ENCODE measurements around the gene EGFL8.

EGFL8 gene

DNA sequence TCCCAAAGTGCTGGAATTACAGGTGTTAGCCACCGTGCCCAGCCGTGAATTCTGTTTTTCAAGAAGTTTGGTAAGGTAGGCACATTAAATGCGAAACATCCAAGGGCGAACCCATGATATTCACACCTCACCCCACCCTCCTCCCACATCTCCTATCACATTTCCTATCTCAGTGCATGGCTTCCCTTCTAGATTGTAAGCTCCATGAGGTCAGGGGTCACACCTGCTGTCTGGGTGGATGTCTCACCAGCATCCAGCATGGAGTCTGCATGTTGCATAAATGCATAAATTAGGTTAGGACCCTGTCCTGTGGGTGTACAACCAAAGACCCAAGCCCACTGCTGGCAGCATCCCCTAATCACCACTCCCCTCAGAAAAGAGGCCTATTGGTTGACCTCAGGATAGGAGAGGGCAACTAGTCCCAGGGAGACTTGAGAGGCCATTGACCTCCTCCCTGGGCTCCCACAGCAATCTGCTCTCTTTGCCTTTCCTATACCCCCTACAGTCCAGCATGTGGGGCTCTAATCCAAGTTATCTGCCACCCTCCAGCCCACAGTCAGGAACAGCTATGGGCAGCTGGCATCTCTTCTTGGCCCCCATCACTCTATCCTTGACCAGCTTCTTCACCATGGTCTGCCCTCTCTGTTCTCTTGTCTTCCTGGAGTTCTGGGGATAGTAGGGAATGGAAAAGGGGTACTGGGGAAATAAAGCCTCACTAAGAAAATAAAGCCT lies 16.8 kb upstream of the EGFL8 start:
- H3K27me3 ChIP-seq (ENCODE audit: control insufficient read depth, insufficient read depth, low read length): peaks cover 28% of the 10 kb centered on the region
- H3K9ac ChIP-seq (ENCODE audit: low read length): no peak overlapping the region
- no peak overlapping the region for H3K27ac ChIP-seq (ENCODE audit: low read length)
- H3K4me3 ChIP-seq (ENCODE audit: low read length): no peak overlapping the region
- H3K9me3 ChIP-seq (ENCODE audit: control insufficient read depth, low read depth, low read length): no peaks in the 10 kb centered on the region
- no peaks in the 10 kb centered on the region for H3K36me3 ChIP-seq (ENCODE audit: control insufficient read depth, low read depth, low read length)
- peaks cover 18% of the 10 kb centered on the region for H3K4me1 ChIP-seq (ENCODE audit: control insufficient read depth, low read depth, low read length)

DNA sequence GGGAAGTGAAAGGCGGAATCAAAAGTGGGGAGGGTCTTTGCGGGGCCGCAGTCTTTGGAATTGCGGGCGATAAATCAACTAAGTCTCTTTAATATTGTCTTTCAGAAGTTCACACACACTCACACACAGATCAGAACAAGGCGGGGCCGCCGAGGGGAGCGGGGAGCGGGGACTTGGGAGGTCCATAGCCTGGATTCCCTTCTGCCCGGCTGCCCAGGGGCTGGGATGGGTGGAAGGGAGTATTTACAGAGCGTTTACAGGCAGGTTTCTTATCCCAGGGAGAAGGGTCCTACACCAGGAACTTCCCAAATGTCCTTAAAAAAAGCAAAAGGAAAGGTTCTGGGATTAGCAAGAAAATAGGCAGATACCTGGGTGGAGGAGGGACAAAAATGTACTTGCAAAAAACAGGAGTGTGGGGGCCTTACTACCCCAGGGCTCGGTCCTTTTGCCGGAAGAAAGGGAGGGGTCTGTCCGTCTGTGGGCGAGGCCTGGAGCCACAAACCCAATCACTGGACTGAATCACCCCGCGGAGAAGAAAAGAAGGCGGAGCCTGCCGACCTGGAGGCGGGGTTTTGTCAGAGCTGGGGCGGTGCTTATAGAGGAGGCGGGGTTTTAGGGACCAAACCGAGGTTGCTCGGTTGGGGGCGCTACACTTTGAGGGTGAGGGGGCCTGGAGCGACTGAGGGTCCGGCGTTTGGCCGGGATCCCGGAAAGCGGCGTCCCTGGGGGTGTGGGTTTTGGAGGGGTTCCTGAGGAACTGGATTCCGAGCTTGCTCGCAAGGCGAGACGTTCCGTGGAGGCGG lies 15.9 kb upstream of the EGFL8 start:
- Histone ChIP-seq H3K36me3 (ENCODE audit: control insufficient read depth, low read depth, low read length) (no peaks in the 10 kb centered on the region), H3K27me3 (ENCODE audit: control insufficient read depth, insufficient read depth, low read length) (peaks cover 35% of the 10 kb centered on the region), H3K9me3 (ENCODE audit: control insufficient read depth, low read depth, low read length) (no peaks in the 10 kb centered on the region), H3K27ac (ENCODE audit: low read length) (no peak overlapping the region), H3K4me3 (ENCODE audit: low read length) (no peak overlapping the region), H3K4me1 (ENCODE audit: control insufficient read depth, low read depth, low read length) (peaks cover 24% of the 10 kb centered on the region), H3K9ac (ENCODE audit: low read length) (no peak overlapping the region)

DNA sequence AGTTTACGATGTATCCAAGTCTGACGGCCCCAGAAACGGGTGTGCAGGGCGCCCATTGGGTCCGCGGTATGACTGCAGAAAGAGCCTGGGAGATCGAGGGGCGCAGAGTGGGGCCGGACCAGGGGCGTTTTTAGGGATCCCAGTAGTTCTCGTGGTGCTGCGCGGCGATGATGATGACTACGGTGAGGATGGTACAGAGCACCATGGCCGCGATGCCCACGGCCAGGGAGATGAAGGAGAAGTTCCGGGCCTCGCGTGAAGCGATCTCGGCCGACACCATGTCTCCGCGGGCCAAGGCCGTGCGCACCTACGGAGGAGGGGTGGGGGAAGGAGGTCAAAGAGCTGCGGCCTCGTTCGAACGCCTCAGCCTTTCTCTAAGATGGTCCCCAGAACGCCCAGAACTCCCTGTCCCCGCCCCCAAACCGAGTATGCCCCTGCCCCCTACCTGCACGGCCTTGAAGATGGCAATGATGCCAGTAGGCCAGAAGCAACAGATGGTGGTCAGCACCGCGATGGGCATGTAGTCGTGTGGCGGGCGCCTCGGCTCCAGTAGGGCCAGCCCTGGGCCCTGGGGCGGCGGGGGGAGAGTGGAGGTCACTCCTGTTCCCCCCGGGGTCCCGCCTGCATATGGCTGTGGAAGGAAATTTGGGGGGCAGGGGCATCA lies 15.2 kb upstream of the EGFL8 start:
- Histone ChIP-seq H3K27ac (ENCODE audit: low read length) (no peak overlapping the region), H3K4me1 (ENCODE audit: control insufficient read depth, low read depth, low read length) (peaks cover 24% of the 10 kb centered on the region), H3K27me3 (ENCODE audit: control insufficient read depth, insufficient read depth, low read length) (peaks cover 35% of the 10 kb centered on the region), H3K36me3 (ENCODE audit: control insufficient read depth, low read depth, low read length) (no peaks in the 10 kb centered on the region), H3K9me3 (ENCODE audit: control insufficient read depth, low read depth, low read length) (no peaks in the 10 kb centered on the region), H3K9ac (ENCODE audit: low read length) (no peak overlapping the region), H3K4me3 (ENCODE audit: low read length) (no peak overlapping the region)

DNA sequence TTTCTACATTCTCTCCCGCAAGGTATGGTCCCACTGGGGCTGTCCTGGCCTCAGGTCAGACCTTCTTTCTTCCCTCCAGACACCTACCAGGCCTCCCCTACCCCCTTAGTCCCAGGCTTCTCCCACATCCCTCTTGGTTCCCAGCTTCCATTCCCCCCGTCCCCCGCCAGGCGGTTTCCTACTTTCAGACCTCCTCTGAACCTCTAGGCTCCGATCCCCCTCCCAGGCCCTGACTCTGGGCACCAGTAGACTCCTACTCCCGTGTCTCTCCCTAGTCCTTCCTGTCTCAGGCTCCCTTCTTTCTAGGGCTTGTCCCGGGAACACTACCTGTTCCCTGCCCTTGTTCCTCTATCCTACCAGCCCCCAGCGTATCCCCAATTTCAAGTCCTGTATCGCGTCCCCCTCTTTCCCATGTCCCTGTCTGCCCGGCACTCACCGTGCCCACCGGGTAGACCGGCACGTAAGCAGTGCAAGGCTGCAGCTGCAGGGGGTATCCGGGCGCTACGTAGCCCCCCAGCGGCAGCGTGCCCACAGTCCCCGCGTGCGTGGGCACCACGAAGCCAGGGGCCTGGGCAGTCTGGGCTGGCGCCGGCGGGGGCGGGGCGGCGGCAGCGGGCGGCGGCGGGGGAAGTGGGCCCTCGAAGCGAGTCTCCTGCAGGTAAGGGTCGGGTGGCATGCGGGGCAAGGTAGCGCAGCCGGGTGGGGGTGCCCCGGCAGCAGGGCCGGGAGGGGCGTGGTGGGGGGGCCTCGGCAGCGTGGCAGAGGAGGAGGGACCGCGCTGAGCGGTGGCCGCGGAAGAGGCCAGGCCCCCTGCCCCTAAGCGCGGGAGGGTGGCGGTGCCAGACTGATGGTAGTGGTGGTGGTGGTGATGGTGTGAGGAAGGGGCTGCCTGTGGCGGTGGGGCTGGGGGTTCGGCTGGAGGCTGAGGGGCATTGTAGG lies 14.2 kb upstream of the EGFL8 start:
- no peaks in the 10 kb centered on the region for H3K36me3 ChIP-seq (ENCODE audit: control insufficient read depth, low read depth, low read length)
- H3K9me3 ChIP-seq (ENCODE audit: control insufficient read depth, low read depth, low read length): no peaks in the 10 kb centered on the region
- no peak overlapping the region for H3K27ac ChIP-seq (ENCODE audit: low read length)
- H3K27me3 ChIP-seq (ENCODE audit: control insufficient read depth, insufficient read depth, low read length): peaks cover 35% of the 10 kb centered on the region
- H3K9ac ChIP-seq (ENCODE audit: low read length): no peak overlapping the region
- H3K4me3 ChIP-seq (ENCODE audit: low read length): peak overlapping the region; percentile 47
- peaks cover 27% of the 10 kb centered on the region for H3K4me1 ChIP-seq (ENCODE audit: control insufficient read depth, low read depth, low read length)

DNA sequence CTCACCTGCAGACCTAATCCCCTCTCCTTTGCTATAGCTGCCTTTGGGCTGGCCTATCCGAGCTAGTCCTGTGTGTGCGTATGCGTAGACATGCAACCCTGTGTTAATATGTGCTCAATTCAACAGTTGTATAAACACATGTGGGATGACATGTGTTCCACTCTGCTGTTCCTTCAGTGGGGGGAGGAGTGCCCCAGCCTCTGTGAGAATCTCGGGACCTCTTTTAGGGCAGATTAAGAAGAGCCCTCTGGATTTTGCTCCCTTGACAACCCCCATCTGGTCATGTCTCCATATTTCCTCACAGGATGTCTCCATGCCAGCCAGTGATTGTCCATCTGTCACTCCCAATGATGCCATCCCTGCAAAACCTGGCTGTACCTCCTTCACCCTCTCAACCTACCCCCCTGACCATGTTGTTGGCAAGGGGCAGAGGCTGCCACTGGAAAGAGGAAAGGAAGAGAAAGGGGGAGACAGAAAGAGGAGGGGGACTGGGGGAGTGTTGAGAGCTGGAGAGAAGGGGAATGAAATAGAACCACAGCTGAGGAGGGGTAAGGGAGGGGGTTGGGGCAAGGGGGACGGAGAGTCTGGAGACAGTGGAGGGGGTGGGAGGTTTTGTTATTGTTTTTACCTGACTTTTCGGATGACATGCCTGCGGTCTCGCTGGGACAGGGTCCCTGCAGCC lies 13.1 kb upstream of the EGFL8 start:
- Histone ChIP-seq H3K9me3 (ENCODE audit: control insufficient read depth, low read depth, low read length) (no peaks in the 10 kb centered on the region), H3K27me3 (ENCODE audit: control insufficient read depth, insufficient read depth, low read length) (peaks cover 35% of the 10 kb centered on the region), H3K27ac (ENCODE audit: low read length) (no peak overlapping the region)

DNA sequence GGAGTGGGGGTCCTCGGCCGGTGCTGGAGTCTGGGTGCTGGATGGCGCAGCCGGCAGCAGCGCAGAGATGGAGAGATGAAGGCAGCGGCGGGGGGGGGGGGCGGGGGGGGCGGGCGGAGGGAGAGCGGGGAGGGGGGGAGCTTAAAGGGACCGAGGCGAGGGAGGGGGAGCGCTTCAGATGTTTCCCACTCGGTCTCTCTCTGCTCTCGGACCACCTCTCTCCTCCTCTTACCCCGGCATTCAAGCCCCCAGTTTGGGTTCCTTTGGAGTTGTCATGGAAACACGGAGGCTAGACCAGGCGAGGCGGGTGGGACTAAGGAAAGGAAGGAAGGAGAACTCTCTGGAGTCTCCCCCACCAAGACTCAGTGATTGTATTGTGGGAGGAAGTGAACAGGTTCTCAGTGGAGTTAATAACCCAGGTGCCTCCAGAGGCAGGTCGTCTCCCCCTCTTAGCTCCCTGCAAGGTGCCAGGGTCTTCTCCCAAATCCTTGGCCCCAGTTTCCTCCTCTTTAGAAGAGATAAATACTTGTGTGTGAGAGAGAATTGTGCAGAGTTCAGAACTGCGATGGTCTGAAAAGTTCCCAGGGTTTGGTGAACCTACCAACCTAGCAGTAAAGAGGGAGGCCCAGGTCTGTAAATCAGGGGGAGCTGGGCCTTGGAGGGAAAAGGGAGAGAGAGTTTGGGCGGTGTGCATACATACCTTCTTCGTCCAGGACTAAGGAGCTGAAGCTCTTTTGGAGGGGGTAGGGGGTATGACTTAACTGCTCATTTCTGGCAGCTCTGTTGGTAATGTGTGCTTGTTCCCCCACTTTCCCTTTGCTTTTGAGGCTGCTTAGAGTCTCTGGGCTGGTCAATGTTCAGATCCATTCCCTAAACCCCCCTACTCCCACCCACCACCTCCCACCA lies 12.3 kb upstream of the EGFL8 start, which contains the start of gene PRRT1:
Gene PRRT1 (minus strand): TSS at position 77 of the 906 bp plus-strand sequence. CDS start 112 bp downstream, outside the sequence.
- Histone ChIP-seq H3K4me1 (ENCODE audit: control insufficient read depth, low read depth, low read length) (peaks cover 23% of the 10 kb centered on the region), H3K27ac (ENCODE audit: low read length) (no peak within 1 kb of the TSS), H3K9me3 (ENCODE audit: control insufficient read depth, low read depth, low read length) (no peaks in the 10 kb centered on the region), H3K4me3 (ENCODE audit: low read length) (peak within 1 kb of the TSS; percentile 98), H3K27me3 (ENCODE audit: control insufficient read depth, insufficient read depth, low read length) (peaks cover 35% of the 10 kb centered on the region), H3K36me3 (ENCODE audit: control insufficient read depth, low read depth, low read length) (peaks cover 7% of the 10 kb centered on the region), H3K9ac (ENCODE audit: low read length) (peak within 1 kb of the TSS; percentile 95)

More for the DNA sequence above, 13.1 kb upstream of the EGFL8 start:
- Histone ChIP-seq H3K4me1 (ENCODE audit: control insufficient read depth, low read depth, low read length) (peaks cover 27% of the 10 kb centered on the region), H3K4me3 (ENCODE audit: low read length) (peak overlapping the region; percentile 47), H3K9ac (ENCODE audit: low read length) (no peak overlapping the region), H3K36me3 (ENCODE audit: control insufficient read depth, low read depth, low read length) (peaks cover 5% of the 10 kb centered on the region)

DNA sequence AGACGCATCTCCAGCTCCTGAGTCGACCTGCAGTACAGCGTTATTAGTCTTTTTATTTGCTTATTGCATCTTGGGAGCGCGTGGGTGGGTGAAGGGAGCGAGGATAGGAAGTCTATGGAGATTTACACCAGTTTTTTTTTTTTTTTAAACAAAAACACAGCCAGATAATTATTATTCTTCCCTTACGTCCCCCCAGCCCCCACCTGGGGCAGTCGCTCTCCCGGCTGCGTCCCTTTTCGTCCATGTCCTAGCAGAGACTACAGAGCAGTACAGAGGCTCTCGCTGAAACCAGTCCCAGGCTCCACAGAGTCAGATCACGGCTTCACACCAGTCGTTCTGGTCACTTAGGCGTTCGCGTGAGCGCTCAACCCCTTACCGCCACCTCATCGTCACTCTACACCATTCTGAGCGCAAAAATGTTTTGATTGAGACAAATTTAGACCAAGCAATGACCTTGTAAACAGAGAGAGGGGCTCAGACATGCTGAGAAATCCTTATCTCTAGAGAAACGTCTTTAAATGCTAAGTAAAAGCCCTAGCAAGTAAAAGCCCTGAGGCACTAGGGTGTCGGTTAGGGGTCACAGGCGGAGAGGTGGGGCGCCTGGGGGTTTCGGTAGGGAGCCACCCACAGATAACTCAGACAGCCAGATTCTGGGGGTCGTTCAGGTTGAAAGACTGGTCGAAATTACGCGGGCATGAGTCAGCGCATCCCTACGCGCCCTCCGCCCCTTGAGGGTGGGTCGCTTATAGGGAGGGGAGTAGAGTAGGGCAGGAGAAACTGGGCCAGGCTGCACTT lies 11.4 kb upstream of the EGFL8 start:
- peaks cover 35% of the 10 kb centered on the region for H3K27me3 ChIP-seq (ENCODE audit: control insufficient read depth, insufficient read depth, low read length)
- peak overlapping the region; percentile 95 for H3K9ac ChIP-seq (ENCODE audit: low read length)
- H3K27ac ChIP-seq (ENCODE audit: low read length): peak overlapping the region; percentile 85
- H3K4me3 ChIP-seq (ENCODE audit: low read length): peak overlapping the region; percentile 98
- H3K9me3 ChIP-seq (ENCODE audit: control insufficient read depth, low read depth, low read length): no peaks in the 10 kb centered on the region
- peaks cover 15% of the 10 kb centered on the region for H3K36me3 ChIP-seq (ENCODE audit: control insufficient read depth, low read depth, low read length)
- H3K4me1 ChIP-seq (ENCODE audit: control insufficient read depth, low read depth, low read length): peaks cover 23% of the 10 kb centered on the region

DNA sequence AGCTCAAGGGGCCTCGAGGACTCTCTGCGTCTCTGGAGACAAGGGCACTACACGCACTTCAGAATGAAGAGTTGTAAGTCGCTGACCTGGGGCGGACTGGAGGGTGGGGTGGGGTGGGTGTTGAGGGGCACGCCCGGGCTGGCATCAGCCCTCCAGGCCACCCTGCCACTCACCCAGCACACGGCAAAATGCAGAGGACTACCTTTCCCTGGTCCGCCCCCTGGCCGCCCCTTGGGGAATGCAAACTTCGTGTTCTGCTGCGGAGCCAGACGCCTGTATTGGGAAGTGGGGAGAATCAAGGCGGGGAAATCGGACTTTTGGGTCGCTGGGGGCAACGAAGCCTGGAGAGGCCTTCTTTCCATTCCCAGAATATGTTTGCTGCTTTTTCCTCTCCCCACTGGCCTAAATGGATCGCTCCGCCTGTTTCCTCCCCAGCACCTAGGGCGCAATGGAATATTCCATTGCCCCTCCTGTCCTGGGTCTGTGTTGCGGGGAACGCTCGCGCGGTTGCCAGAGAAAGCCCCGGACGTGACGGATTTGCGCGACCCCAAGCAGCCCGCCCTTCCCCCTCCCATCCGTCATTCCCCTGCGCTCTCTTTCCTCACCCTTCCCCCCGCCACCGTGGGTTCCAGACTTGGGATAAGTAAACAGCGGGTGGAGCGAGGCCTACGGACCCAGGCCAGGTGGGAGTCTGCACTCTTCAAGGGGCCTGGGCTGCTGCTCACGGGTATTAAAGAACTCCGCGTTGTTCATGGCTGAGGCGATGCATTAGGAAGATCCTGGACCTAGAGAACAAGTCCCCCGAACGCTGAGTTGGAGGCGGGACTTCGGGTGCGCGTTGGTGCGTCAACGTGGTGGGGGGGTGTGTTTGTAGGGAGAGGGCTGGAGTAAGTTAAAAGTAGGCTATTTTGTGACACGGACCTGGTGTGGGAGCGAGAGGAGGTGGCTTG lies 10.6 kb upstream of the EGFL8 start, which contains the start of gene PPT2:
Gene PPT2 (plus strand): TSS at position 578 of the 950 bp plus-strand sequence. CDS start 454 bp downstream, outside the sequence.
- Histone ChIP-seq H3K4me3 (ENCODE audit: low read length) (peak within 1 kb of the TSS; percentile 98), H3K9ac (ENCODE audit: low read length) (peak within 1 kb of the TSS; percentile 95), H3K4me1 (ENCODE audit: control insufficient read depth, low read depth, low read length) (peaks cover 23% of the 10 kb centered on the region), H3K9me3 (ENCODE audit: control insufficient read depth, low read depth, low read length) (no peaks in the 10 kb centered on the region), H3K36me3 (ENCODE audit: control insufficient read depth, low read depth, low read length) (peaks cover 23% of the 10 kb centered on the region), H3K27ac (ENCODE audit: low read length) (peak within 1 kb of the TSS; percentile 96), H3K27me3 (ENCODE audit: control insufficient read depth, insufficient read depth, low read length) (peaks cover 35% of the 10 kb centered on the region)

Data from iPS-18a (cell line).